CD4-positive, alpha-beta T cell (primary cell): ENCODE measurements around the gene TUBB8B. TPM values are rescaled to one million over a fixed set of nuclear protein-coding genes. Genes with fewer than 3 reads are reported as not detected.

Experiments used
- total RNA-seq, 174 experiments: library from RNA in 2 of 174; stranded (reverse) in 2 of 174; gene quantifications; one replicate each; pipeline ENCODE4 v1.2.3 and lab custom pipeline; 2021 to 2026

The TUBB8B gene
- total RNA-seq, 2 experiments from 2014 or later: not detected

Other genes with a start within 250 kb of the TUBB8B start
- 10 to 100 TPM; 51.3 to 56.2 TPM for gene USP14, start 108.9 kb upstream of the TUBB8B start, total RNA-seq
- 10 to 100 TPM; 92.9 to 96.5 TPM for gene THOC1, start 218.4 kb upstream of the TUBB8B start, total RNA-seq